SU-DHL-6 (cell line): Measurements from ENCODE around the gene TXNRD1.

ENCODE experiments used
- CTCF ChIP-seq: fragments of 200-600 bp; sonication (generic); IDR thresholded peaks from one replicate; pipeline ENCODE4 v1.5.1; 2017; ENCODE audit warnings: antibody characterized with exemption, mild to moderate bottlenecking, low read length, moderate library complexity; ENCODE audit not compliant: insufficient read depth, poor library complexity, severe bottlenecking
- EZH2phosphoT487 ChIP-seq: fragments of 200-600 bp; sonication (generic), shearing (Covaris generic); conservative IDR thresholded peaks from 2 replicates; pipeline ENCODE4 v1.6.1; 2018; ENCODE audit warnings: mild to moderate bottlenecking, antibody characterized with exemption, low read length, moderate library complexity, mixed read lengths

- TF ChIP-seq EZH2phosphoT487 (no peak), CTCF (no peak)
Measured at GRCh38 chr12:104216521-104216924, 944 bp downstream of the TXNRD1 start.
